Activated effector memory CD4-positive, alpha-beta T cell treated with Interleukin-2 at 50 U/mL for 16 hours (primary cell): Measurements from ENCODE around the gene GHRH.

Source experiments
- DNase-seq: peaks from one replicate; pipeline ENCODE4 v3.0.0-alpha.2; 2020

The GHRH gene

GRCh38 chr20:37201827-37202162, 59.8 kb downstream of the GHRH start:
- no peak for DNase-seq
